B cell (primary cell): Measurements from ENCODE around the gene AGL. TPM values are rescaled to one million over a fixed set of nuclear protein-coding genes. Genes with fewer than 3 reads are reported as not detected.

Experiments
- ATAC-seq: fragments of 200-7000 bp; cut with Tn5 transposase; one replicate; pipeline ENCODE4 v1.10.0; 2021; ENCODE audit warnings: low read depth, mild to moderate bottlenecking, moderate number of reproducible peaks, moderate library complexity
- CTCF ChIA-PET: fragments of 350-600 bp; sonication (Branson Sonifier 250); formaldehyde crosslinking; loops from one replicate; lab custom pipeline; 2021; ENCODE audit warnings: antibody characterized with exemption, inconsistent platforms; lab: Charles Lee
- POLR2A ChIA-PET: fragments of 350-600 bp; sonication (Branson Sonifier 250); formaldehyde crosslinking; loops from one replicate; lab custom pipeline; 2021; ENCODE audit warnings: antibody characterized with exemption; lab: Charles Lee
- DNase-seq: peaks from one replicate; pipeline ENCODE4 v3.0.0; 2013
- H2AFZ ChIP-seq: 2 replicates; pipeline ENCODE4 v1.6.1; 2012; ENCODE audit warnings: mild to moderate bottlenecking, low read depth, low read length; ENCODE audit not compliant: insufficient read depth, poor library complexity, severe bottlenecking
- H3K27ac ChIP-seq, 2 donors: 1 replicate in 1 of 2; 2 replicates in 1 of 2; pipeline ENCODE4 v1.5.1; 2012 to 2013; ENCODE audit warnings: low read length in 2 of 2, mild to moderate bottlenecking in 2 of 2, moderate library complexity in 1 of 2
- H3K27me3 ChIP-seq, 4 experiments: fragments of 200-600 bp in 1 of 4; sonication (generic) in 1 of 4; replicated peaks in 1 of 4; 1 replicate in 2 of 4; 2 replicates in 2 of 4; pipeline versions ENCODE4 v1.6.1 to v1.7.0; 2013 to 2016; ENCODE audit warnings: low read length in 3 of 4, mild to moderate bottlenecking in 2 of 4, mixed read lengths in 1 of 4, moderate library complexity in 1 of 4; ENCODE audit not compliant: insufficient read depth in 4 of 4, control insufficient read depth in 3 of 4; ENCODE audit errors: control extremely low read depth in 1 of 4
- H3K36me3 ChIP-seq, 2 experiments: replicated peaks in 1 of 2; 1 replicate in 1 of 2; 2 replicates in 1 of 2; pipeline versions ENCODE4 v1.6.1 to v1.7.1; 2013; ENCODE audit warnings: low read length in 1 of 2; ENCODE audit not compliant: insufficient read depth in 2 of 2, control insufficient read depth in 1 of 2; ENCODE audit errors: control extremely low read depth in 1 of 2, extremely low read depth in 1 of 2
- H3K4me1 ChIP-seq, 2 donors: fragments of 200-600 bp in 1 of 2; sonication (generic) in 1 of 2; 1 replicate in 1 of 2; 2 replicates in 1 of 2; pipeline versions ENCODE4 v1.5.1 to v1.6.1; 2013 to 2017; ENCODE audit warnings: low read length in 2 of 2; ENCODE audit not compliant: control insufficient read depth in 2 of 2, insufficient read depth in 2 of 2
- H3K4me2 ChIP-seq: replicated peaks from 2 replicates; pipeline ENCODE3; 2012; ENCODE audit warnings: mild to moderate bottlenecking, low read depth, low read length; ENCODE audit not compliant: poor library complexity, severe bottlenecking
- H3K4me3 ChIP-seq, 5 experiments: fragments of 200-600 bp in 1 of 5; sonication (generic) in 1 of 5; 1 replicate in 3 of 5; 2 replicates in 2 of 5; pipeline versions ENCODE4 v1.5.1 to v1.7.0; 2011 to 2016; ENCODE audit warnings: low read length in 4 of 5, mild to moderate bottlenecking in 4 of 5, low read depth in 2 of 5, control low read depth in 1 of 5, moderate library complexity in 1 of 5; ENCODE audit not compliant: insufficient read depth in 1 of 5; ENCODE audit errors: control extremely low read depth in 1 of 5, extremely low read depth in 1 of 5
- H3K79me2 ChIP-seq: fragments of 200-600 bp; sonication (generic); one replicate; pipeline ENCODE4 v1.6.0; 2016; ENCODE audit warnings: low read length; ENCODE audit not compliant: control insufficient read depth, insufficient read depth
- H3K9ac ChIP-seq: fragments of 200-600 bp; sonication (generic); 2 replicates; pipeline ENCODE4 v1.6.1; 2017; ENCODE audit warnings: mild to moderate bottlenecking, low read length, moderate library complexity
- H3K9me3 ChIP-seq, 3 donors: one replicate each; pipeline versions ENCODE4 v1.6.1 to v1.7.1; 2013; ENCODE audit warnings: low read length in 2 of 3; ENCODE audit not compliant: control insufficient read depth in 2 of 3, insufficient read depth in 1 of 3; ENCODE audit errors: control extremely low read depth in 1 of 3
- H4K20me1 ChIP-seq: 2 replicates; pipeline ENCODE4 v1.6.0; 2012; ENCODE audit warnings: mild to moderate bottlenecking, low read length; ENCODE audit not compliant: insufficient read depth, control insufficient read depth, poor library complexity, severe bottlenecking
- H3K27ac Mint-ChIP-seq: one replicate; pipeline ENCODE4 v1.8.0; 2021; ENCODE audit warnings: mixed read lengths
- H3K27me3 Mint-ChIP-seq: one replicate; pipeline ENCODE4 v1.8.0; 2021; ENCODE audit warnings: mixed read lengths
- H3K4me1 Mint-ChIP-seq: one replicate; pipeline ENCODE4 v1.8.0; 2021; ENCODE audit warnings: mixed read lengths
- H3K4me3 Mint-ChIP-seq: one replicate; pipeline ENCODE4 v1.8.0; 2021; ENCODE audit warnings: mixed read lengths
- H3K9me3 Mint-ChIP-seq: one replicate; pipeline ENCODE4 v1.8.0; 2022; ENCODE audit warnings: mixed read lengths; ENCODE audit not compliant: insufficient read depth
- EZH2 ChIP-seq: IDR thresholded peaks from 2 replicates; pipeline ENCODE4 v1.6.1; 2012; ENCODE audit warnings: borderline replicate concordance, low read depth, mild to moderate bottlenecking, moderate library complexity, low read length; ENCODE audit not compliant: insufficient read depth, poor library complexity, severe bottlenecking
- WGBS: methylation state at CpG from one replicate; pipeline ENCODE4 v1.1.5; 2013; ENCODE audit warnings: missing lambda C conversion rate; ENCODE audit not compliant: insufficient coverage; 5-methylcytosine and 5-hydroxymethylcytosine counted together
- intact Hi-C: fragments of 100-400 bp; cut with micrococcal nuclease; formaldehyde crosslinking; loops from one replicate; pipeline ENCODE4 v1.10.0; 2022
- polyA plus RNA-seq: library from polyadenylated mRNA; depleted of rRNA; stranded (reverse); fragments of >200 nt; gene quantifications from 2 replicates; pipeline ENCODE4 v1.2.3, GENCODE V29; 2012
- total RNA-seq, 2 donors: library from RNA; stranded (reverse); fragments of 120-200 nt in 1 of 2; gene quantifications; 1 replicate in 1 of 2; 2 replicates in 1 of 2; pipeline versions ENCODE4 v1.2.3 to v1.2.4, GENCODE V29; 2013 to 2022
- TF ChIP-seq, protein P1 (sequence below): fragments of 200-600 bp; IDR thresholded peaks from one replicate; pipeline ENCODE4 v1.8.0; 2022; ENCODE audit warnings: antibody characterized with exemption, mild to moderate bottlenecking

The AGL gene
- total and polyA plus RNA-seq, 2 donors (not counting 1 experiment from before 2014, with no cell fraction given), result 3.2 to 18.7 TPM

DNA sequence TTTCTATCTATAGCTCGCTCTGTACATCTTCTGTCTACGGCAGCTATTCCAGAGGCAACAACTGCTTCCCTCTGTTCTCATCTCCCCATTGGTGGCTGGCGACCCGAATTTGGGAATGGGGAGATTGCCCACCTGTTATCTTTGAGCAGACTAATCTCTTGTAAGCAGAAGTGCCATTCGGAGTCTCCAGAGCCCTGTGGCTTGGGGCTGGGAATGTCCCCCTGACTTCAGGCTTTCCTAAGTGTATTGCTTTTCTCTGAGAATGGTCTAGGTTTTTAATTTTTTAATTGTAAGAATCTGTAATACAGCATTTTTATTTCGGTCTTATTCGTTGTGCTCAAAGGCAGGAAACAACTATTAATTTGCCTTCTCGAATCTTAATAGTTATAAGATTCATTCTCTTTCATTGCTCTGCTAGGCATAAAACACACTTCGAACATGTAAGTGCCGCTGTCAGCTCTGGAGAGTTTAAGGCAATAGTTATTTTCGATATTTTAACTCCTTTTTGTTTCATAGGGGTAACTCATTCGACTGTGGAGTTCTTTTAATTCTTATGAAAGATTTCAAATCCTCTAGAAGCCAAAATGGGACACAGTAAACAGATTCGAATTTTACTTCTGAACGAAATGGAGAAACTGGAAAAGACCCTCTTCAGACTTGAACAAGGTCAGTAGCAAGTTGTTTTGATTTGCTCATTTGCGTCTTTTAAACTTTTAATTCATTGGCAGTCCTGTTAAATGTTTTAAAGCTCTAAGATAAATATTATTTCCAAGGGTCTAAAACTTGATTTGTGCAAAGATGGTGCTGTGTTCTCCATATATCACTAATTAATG lies 514 bp downstream of the AGL start:
- ChIA-PET POLR2A (interaction anchor here (0.6 kb wide), 1 partner anchor 498 kb away, joined by 4 read pairs; no protein-coding TSS in a partner anchor), CTCF (interaction anchor here (1.0 kb wide), 1 partner anchor 65 kb away, joined by 3 read pairs; no protein-coding TSS in a partner anchor)
- ATAC-seq (no peak), DNase-seq (no peak)
- peaks cover 9% of the 10 kb centered on the region for H3K79me2 ChIP-seq
- no peaks in the 10 kb centered on the region for H3K27me3 ChIP-seq
- H3K9ac ChIP-seq, result peak overlapping the region; percentile 82
- Mint-ChIP-seq H3K27me3 (no peaks in the 10 kb centered on the region), H3K27ac (peak overlapping the region; percentile 82), H3K4me1 (peaks cover 25% of the 10 kb centered on the region), H3K4me3 (peak overlapping the region; percentile 98), H3K9me3 (no peaks in the 10 kb centered on the region)
- H2AFZ ChIP-seq, result peak overlapping the region; percentile 86
- TF ChIP-seq EZH2, result no peak
- TF ChIP-seq, protein P1, sequence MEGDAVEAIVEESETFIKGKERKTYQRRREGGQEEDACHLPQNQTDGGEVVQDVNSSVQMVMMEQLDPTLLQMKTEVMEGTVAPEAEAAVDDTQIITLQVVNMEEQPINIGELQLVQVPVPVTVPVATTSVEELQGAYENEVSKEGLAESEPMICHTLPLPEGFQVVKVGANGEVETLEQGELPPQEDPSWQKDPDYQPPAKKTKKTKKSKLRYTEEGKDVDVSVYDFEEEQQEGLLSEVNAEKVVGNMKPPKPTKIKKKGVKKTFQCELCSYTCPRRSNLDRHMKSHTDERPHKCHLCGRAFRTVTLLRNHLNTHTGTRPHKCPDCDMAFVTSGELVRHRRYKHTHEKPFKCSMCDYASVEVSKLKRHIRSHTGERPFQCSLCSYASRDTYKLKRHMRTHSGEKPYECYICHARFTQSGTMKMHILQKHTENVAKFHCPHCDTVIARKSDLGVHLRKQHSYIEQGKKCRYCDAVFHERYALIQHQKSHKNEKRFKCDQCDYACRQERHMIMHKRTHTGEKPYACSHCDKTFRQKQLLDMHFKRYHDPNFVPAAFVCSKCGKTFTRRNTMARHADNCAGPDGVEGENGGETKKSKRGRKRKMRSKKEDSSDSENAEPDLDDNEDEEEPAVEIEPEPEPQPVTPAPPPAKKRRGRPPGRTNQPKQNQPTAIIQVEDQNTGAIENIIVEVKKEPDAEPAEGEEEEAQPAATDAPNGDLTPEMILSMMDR, result no peak
- peaks cover 15 to 19% of the 10 kb centered on the region in 2 donors for H3K4me1 ChIP-seq
- no peaks in the 10 kb centered on the region for H3K9me3 ChIP-seq
- intact Hi-C loops, result loop anchor here (1.0 to 10.0 kb wide), 6 partner anchors 43 to 501 kb away; partner anchors contain the start of genes DBT, SASS6, SLC35A3 and TRMT13
- H3K4me3 ChIP-seq, result peak overlapping the region; percentile 56 to 89 (median 77)
- no peaks in the 10 kb centered on the region for H4K20me1 ChIP-seq
- 0% methylated on average over 3 of the region's 15 CpGs for WGBS
- H3K4me2 ChIP-seq, result peak overlapping the region; percentile 85
- peak overlapping the region; percentile 71 to 84 for H3K27ac ChIP-seq
- peaks cover 2 to 7% of the 10 kb centered on the region in 2 experiments for H3K36me3 ChIP-seq
